HG03520 (cell line): ENCODE data around the gene DNAH9.
"Not testable (repeated sequence)": the region's sequence is repeated elsewhere in the genome, so short reads cannot be mapped to it uniquely, and the experiment has no call there.

Experiments
- ATAC-seq: cut with Tn5 transposase; IDR thresholded peaks from one replicate; pipeline ENCODE4 v1.9.1; 2021; ENCODE audit warnings: mild to moderate bottlenecking, moderate library complexity; ENCODE audit not compliant: unreplicated experiment

Gene DNAH9

GRCh38 chr17:11949571-11949970, 351.3 kb downstream of the DNAH9 start:
- ATAC-seq, result not testable (repeated sequence)

GRCh38 chr17:11950771-11951519, 352.7 kb downstream of the DNAH9 start:
- ATAC-seq, result no peak

GRCh38 chr17:11952610-11953009, 354.3 kb downstream of the DNAH9 start:
- no peak for ATAC-seq

DNA sequence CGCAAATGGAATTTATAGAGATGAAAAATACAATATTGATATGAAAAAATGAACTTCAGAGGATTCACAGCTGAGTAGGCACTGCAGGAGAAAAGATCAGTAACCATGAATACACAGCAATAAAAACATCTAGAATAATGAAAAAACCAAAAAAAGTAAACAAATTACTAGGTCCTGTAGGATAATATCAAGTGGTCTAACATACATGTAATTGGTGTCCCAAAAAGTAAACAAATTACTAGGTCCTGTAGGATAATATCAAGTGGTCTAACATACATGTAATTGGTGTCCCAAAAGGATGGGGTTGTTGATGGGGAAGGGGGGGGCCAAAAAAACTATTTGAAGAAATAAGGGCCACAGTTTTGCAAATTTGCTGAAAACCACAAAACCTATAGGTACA, 355.7 kb downstream of the DNAH9 start:
- no peak for ATAC-seq

- ATAC-seq, result no peak
These were observed 356.7 kb downstream of the DNAH9 start for GRCh38 chr17:11954936-11955335.

DNA sequence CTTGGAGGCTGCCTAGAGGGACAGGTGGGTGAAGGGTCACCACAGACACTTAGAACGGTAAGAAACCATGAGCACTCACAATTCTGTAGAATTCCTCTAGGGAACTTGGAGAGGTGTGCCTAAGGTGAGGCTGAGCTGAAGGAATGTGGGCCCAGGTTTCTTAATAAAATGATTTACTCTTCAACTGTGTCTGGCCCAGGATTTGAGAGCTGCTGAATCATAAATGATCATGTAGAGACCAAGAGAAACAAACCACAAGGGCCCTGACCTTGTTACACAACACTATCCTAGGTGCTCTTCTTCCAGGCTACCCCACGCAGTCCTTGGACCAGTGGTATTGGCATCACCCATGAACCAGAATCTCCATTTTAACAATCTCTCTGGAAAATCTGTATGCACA, 371.3 kb downstream of the DNAH9 start:
- no peak for ATAC-seq

DNA sequence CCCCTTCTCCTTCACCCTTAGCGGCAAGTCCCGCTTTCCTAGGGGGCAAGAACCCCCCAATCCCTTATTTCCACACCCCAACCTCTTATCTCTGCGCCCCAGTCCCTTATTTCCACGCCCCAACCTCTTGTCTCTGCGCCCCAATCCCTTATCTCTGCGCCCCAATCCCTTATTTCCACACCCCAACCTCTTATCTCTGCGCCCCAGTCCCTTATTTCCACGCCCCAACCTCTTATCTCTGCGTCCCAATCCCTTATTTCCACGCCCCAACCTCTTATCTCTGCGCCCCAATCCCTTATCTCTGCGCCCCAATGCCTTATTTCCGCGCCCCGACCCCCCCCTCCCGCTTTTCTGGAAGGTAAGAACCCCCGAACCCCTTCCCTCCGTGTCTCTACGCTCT, 374.5 kb downstream of the DNAH9 start:
- ATAC-seq, result not testable (repeated sequence)

- no peak for ATAC-seq
These were observed 381.5 kb downstream of the DNAH9 start for GRCh38 chr17:11979795-11980194.

- ATAC-seq, result no peak
These were observed 382.5 kb downstream of the DNAH9 start for GRCh38 chr17:11980813-11981212.

DNA sequence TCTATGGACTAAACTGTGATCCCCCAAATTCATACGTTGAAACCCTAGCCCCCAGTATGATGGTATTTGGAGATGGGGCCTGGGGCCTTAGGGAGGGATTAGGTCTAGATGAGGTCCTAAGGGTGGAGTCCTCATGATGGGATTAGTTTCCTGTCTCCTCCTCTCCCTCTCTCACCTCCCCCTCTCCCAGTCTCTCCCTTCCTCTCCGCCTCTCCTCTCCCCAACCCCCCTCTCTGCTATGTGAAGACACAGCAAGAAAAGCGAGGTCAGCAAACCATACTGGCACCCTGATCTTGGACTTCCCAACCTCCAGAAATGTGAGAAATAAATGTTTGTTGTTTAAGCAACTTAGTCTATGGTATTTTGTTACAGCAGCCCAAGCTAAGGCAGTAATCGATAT, 383.6 kb downstream of the DNAH9 start:
- ATAC-seq, result no peak

- no peak for ATAC-seq
These were observed 388.1 kb downstream of the DNAH9 start for GRCh38 chr17:11986179-11986941.

DNA sequence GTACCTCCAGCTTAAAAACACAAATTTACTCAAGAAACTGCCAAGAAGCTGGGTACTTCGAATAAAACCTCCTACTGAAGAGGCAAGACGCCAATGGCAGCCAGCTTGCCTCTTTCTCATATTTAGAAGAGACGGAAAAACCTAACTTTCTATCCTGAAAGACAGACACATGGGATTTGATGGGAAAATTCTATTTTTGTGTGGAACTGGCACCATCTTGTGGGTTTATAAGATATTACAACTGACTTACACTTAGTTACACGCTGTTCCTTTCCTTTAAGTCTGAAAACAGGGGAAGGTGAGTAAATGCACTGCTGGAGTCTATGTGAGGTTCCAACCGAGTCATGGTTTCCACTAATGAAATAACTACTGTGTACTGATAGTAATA, 388.7 kb downstream of the DNAH9 start:
- ATAC-seq, result no peak

DNA sequence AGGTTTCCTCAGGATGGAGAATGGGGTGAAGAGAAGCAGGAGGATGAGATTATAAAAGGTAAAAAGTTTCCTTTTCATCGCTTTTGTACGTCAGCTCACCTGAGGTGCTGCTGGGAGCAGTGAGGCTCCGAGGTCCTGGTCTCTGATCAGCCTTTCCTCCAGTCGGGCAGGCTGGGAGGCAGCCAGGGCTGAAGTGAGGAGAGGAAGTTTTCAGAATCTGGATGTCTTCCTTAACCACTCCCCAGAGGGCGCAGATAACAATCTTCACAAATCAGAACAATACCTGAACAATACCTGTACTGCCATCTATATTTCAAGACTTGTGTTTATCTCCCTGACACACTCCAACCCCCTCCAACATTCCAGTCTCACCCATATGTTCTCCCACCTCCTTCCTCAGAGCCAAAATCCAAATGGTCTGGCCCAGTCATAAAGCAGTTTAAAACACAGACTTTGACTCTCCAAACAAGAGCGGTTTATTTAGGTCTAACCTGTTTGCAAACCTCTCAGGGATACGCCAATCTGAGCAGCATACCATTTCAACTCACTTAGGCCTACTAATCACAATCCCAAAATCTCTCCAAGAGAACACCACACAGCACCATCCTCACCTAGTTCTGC, 392.2 kb downstream of the DNAH9 start:
- no peak for ATAC-seq

DNA sequence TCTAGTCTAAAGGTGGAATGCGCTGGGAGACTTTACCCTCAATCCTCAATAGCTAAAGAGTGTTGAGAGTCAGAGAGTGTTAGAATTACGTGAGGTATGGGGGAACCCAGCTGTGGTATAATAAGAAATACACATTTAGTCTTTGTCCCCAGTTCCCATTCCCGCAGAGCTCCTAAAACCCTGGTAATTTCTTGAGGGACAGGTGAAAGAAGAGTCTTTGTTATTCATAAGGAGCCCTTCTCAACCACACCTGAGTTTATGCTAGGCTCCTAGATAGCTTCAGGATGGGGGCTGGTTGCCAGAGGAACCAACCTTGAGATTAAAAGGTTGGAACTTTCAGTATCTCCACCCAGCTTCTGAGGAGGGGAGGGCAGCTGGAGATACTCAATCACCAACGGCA, 393.2 kb downstream of the DNAH9 start:
- ATAC-seq, result no peak

DNA sequence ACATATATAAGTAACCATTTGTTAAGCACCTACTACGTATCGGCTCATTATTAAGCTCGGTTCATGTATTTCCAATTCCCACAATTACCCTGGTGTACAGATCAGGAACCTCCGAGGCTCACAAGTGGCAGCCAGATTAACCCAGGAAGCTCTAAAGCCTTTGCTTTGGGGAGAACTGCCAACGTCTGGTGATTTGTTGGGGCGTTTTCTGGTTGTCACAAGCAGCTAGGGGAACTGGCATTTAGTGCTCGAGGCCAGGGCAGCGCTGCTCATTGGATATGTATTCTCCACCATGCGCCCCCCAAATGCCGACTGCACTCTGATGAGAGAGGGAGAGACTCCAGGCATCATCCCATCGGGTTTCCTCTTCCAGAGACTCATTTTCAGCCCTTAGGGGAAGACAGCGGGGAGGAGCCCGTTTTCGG, 398.5 kb downstream of the DNAH9 start:
- peak; percentile 35 for ATAC-seq

DNA sequence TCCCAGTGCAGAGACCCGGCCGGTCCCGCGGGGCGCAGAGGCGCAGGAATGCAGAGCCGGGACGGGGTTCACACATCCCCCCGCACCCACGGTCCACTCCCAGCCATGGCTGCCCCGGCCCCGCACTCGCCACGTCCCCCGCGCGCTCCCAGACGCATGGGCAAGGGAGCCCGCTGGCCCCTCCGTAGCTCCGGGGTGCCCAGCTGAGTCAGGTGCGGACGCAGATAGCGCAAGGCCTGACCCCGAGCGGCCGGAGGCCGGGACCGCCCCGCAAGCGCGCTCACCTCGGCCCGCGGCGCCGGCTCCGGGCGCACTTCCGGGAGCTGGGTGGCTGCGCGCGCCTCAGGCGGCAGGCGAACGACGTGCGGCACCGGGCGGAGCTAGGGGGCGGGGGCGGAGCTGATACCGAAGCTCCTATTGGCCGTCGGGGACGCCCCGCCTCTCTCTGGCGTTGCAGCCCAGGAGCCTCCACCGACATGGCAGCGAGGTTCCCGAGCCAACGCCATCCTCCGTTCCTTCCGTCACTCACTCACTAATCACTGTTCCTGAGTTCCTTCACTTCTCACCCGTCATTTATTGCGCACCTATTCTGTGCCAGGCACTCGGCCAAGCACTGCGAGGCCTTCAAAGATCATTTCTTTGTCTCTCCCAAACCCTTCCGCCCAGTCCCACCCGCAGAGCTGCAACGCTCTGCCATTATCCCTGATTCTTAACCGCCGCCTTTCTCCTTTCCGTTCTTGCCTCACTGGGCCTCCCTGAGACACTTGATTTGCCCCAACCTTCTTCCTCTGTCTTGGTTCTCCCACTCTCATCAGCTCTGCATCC, 399.1 kb downstream of the DNAH9 start, which contains the start of gene ZNF18:
TSS of gene ZNF18 (minus strand) at position 329 of the 825 bp plus-strand sequence. CDS start 4,646 bp downstream, outside the sequence.
- ATAC-seq, result peak; percentile 95

DNA sequence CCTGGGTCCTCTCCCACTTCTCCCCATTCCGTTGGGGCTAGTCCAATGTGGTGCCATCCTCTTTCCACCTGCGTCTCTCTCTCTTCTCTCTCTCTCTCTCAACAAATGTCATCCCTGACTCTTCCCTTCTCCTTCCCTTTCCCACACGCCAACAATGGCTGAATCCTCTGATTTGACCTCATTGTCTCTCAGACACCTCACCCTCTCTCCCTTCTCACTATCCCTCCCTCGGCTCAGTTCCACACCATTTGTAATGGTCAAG, 399.6 kb downstream of the DNAH9 start:
- ATAC-seq, result no peak

GRCh38 chr17:11999696-12000095, 401.4 kb downstream of the DNAH9 start:
- ATAC-seq, result no peak

GRCh38 chr17:12007466-12007865, 409.2 kb downstream of the DNAH9 start:
- no peak for ATAC-seq
